Measurements from ENCODE around the gene PDE4D. TPM values are rescaled to one million over a fixed set of nuclear protein-coding genes. Genes with fewer than 3 reads are reported as not detected.

PDE4D gene
- total RNA-seq, 2 donors from 2014 or later = 207 to 300 TPM

DNA sequence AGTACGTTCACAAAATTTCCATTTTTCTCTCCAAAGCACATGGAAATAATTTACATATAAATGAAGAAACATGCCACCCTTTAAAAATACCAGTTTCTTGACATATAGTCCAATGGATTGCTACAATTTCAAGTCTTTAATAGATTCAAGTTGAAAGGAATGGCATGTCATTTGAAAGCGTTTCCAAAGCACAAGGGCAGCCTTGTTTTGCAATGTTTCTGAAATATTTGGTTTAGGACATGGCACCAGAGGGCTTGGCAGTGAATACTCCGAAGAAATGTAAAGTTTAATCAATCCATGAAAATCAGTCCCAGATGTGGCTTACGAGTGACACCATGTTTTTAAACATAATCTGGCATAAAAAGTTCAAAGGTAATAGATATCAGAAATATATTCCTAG, 333.7 kb downstream of the PDE4D start:
- H3K27me3 Mint-ChIP-seq = peaks cover 13% of the 10 kb centered on the region
- no peaks in the 10 kb centered on the region for H3K9me3 ChIP-seq (ENCODE audit: control insufficient read depth, low read length, poor library complexity, severe bottlenecking)
- ATAC-seq (no peak), DNase-seq (no peak)
- peaks cover 9% of the 10 kb centered on the region for H3K4me1 Mint-ChIP-seq
- H3K36me3 Mint-ChIP-seq (ENCODE audit: low read depth) = peaks cover 2% of the 10 kb centered on the region
- H3K27ac Mint-ChIP-seq = no peak overlapping the region
- H3K4me3 Mint-ChIP-seq = no peak overlapping the region

GRCh38 chr5:59559323-59559722, 334.2 kb downstream of the PDE4D start:
- no peaks in the 10 kb centered on the region for H3K9me3 ChIP-seq (ENCODE audit: control insufficient read depth, low read length, poor library complexity, severe bottlenecking)
- no peak for DNase-seq
- peaks cover 9% of the 10 kb centered on the region for H3K4me1 Mint-ChIP-seq
- no peak overlapping the region for H3K4me3 Mint-ChIP-seq
- peaks cover 13% of the 10 kb centered on the region for H3K27me3 Mint-ChIP-seq
- H3K36me3 Mint-ChIP-seq (ENCODE audit: low read depth) = peaks cover 2% of the 10 kb centered on the region
- no peak for ATAC-seq
- H3K27ac Mint-ChIP-seq = no peak overlapping the region

- peaks cover 6% of the 10 kb centered on the region for H3K4me1 Mint-ChIP-seq
Observed at GRCh38 chr5:59558501-59558900, 335.0 kb downstream of the PDE4D start.

GRCh38 chr5:59557572-59557971, 336.0 kb downstream of the PDE4D start:
- H3K27me3 Mint-ChIP-seq = peaks cover 11% of the 10 kb centered on the region
- no peaks in the 10 kb centered on the region for H3K4me1 Mint-ChIP-seq
- no peak overlapping the region for H3K27ac Mint-ChIP-seq
- H3K36me3 Mint-ChIP-seq (ENCODE audit: low read depth) = no peaks in the 10 kb centered on the region
- ATAC-seq (no peak), DNase-seq (no peak)
- H3K9me3 ChIP-seq (ENCODE audit: control insufficient read depth, low read length, poor library complexity, severe bottlenecking) = no peaks in the 10 kb centered on the region
- no peak overlapping the region for H3K4me3 Mint-ChIP-seq

More at GRCh38 chr5:59558501-59558900, 335.0 kb downstream of the PDE4D start:
- peaks cover 2% of the 10 kb centered on the region for H3K36me3 Mint-ChIP-seq (ENCODE audit: low read depth)
- no peak for DNase-seq
- H3K9me3 ChIP-seq (ENCODE audit: control insufficient read depth, low read length, poor library complexity, severe bottlenecking) = no peaks in the 10 kb centered on the region
- peaks cover 13% of the 10 kb centered on the region for H3K27me3 Mint-ChIP-seq
- no peak overlapping the region for H3K27ac Mint-ChIP-seq
- no peak overlapping the region for H3K4me3 Mint-ChIP-seq
- ATAC-seq = no peak

- H3K27me3 Mint-ChIP-seq = peaks cover 10% of the 10 kb centered on the region
- no peak overlapping the region for H3K4me3 Mint-ChIP-seq
- ATAC-seq (no peak), DNase-seq (no peak)
- H3K36me3 Mint-ChIP-seq (ENCODE audit: low read depth) = no peaks in the 10 kb centered on the region
- no peaks in the 10 kb centered on the region for H3K9me3 ChIP-seq (ENCODE audit: control insufficient read depth, low read length, poor library complexity, severe bottlenecking)
- H3K27ac Mint-ChIP-seq = no peak overlapping the region
- H3K4me1 Mint-ChIP-seq = no peaks in the 10 kb centered on the region
Observed at GRCh38 chr5:59555596-59555995, 337.9 kb downstream of the PDE4D start.

GRCh38 chr5:59554501-59554900, 339.0 kb downstream of the PDE4D start:
- ATAC-seq = no peak
- Mint-ChIP-seq H3K4me1 (no peaks in the 10 kb centered on the region), H3K27ac (no peak overlapping the region), H3K4me3 (no peak overlapping the region), H3K36me3 (ENCODE audit: low read depth) (no peaks in the 10 kb centered on the region), H3K27me3 (peaks cover 5% of the 10 kb centered on the region)
- DNase-seq = no peak
- no peaks in the 10 kb centered on the region for H3K9me3 ChIP-seq (ENCODE audit: control insufficient read depth, low read length, poor library complexity, severe bottlenecking)

DNA sequence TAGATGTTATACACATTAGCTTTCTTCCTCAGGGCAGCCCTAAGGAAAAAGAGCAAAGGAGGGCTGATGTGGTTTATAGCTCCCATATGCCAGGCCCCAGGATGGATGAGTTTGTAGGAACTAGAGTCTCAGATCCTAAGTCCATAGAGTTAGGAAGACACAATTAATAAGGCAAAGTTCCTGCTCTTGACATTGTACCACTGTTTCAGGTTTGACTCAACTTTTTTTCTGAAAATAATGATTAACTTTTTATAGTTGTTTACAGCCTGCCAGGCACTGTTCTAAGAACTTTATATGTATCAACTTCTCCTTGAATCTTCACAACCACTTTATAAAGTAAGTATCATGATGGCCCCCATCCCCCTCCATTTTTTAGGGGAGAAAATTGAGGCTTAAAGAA, 339.5 kb downstream of the PDE4D start:
- Mint-ChIP-seq H3K4me3 (no peak overlapping the region), H3K27ac (no peak overlapping the region), H3K4me1 (no peaks in the 10 kb centered on the region)

GRCh38 chr5:59548807-59549357, 344.6 kb downstream of the PDE4D start:
- no peak overlapping the region for H3K4me3 Mint-ChIP-seq
- H3K27me3 Mint-ChIP-seq = peaks cover 7% of the 10 kb centered on the region
- no peak overlapping the region for H3K27ac Mint-ChIP-seq

More for the DNA sequence above, 339.5 kb downstream of the PDE4D start:
- no peak for ATAC-seq
- no peaks in the 10 kb centered on the region for H3K36me3 Mint-ChIP-seq (ENCODE audit: low read depth)
- no peaks in the 10 kb centered on the region for H3K9me3 ChIP-seq (ENCODE audit: control insufficient read depth, low read length, poor library complexity, severe bottlenecking)
- H3K27me3 Mint-ChIP-seq = peaks cover 5% of the 10 kb centered on the region
- no peak for DNase-seq

GRCh38 chr5:59547731-59548130, 345.8 kb downstream of the PDE4D start:
- DNase-seq (no peak), ATAC-seq (no peak)
- no peaks in the 10 kb centered on the region for H3K36me3 Mint-ChIP-seq (ENCODE audit: low read depth)
- no peak overlapping the region for H3K4me3 Mint-ChIP-seq
- no peaks in the 10 kb centered on the region for H3K9me3 ChIP-seq (ENCODE audit: control insufficient read depth, low read length, poor library complexity, severe bottlenecking)
- peaks cover 2% of the 10 kb centered on the region for H3K4me1 Mint-ChIP-seq
- peaks cover 4% of the 10 kb centered on the region for H3K27me3 Mint-ChIP-seq
- H3K27ac Mint-ChIP-seq = no peak overlapping the region

More at GRCh38 chr5:59548807-59549357, 344.6 kb downstream of the PDE4D start:
- H3K9me3 ChIP-seq (ENCODE audit: control insufficient read depth, low read length, poor library complexity, severe bottlenecking) = no peaks in the 10 kb centered on the region
- Mint-ChIP-seq H3K4me1 (no peaks in the 10 kb centered on the region), H3K36me3 (ENCODE audit: low read depth) (no peaks in the 10 kb centered on the region)
- DNase-seq (no peak), ATAC-seq (no peak)

- Mint-ChIP-seq H3K4me3 (no peak overlapping the region), H3K27me3 (peaks cover 4% of the 10 kb centered on the region), H3K27ac (no peak overlapping the region), H3K36me3 (ENCODE audit: low read depth) (no peaks in the 10 kb centered on the region), H3K4me1 (peaks cover 2% of the 10 kb centered on the region)
- H3K9me3 ChIP-seq (ENCODE audit: control insufficient read depth, low read length, poor library complexity, severe bottlenecking) = no peaks in the 10 kb centered on the region
- no peak for DNase-seq
- ATAC-seq = no peak
Observed at GRCh38 chr5:59544573-59544972, 349.0 kb downstream of the PDE4D start.

- Mint-ChIP-seq H3K27me3 (peaks cover 4% of the 10 kb centered on the region), H3K27ac (no peak overlapping the region), H3K4me3 (no peak overlapping the region), H3K4me1 (peaks cover 2% of the 10 kb centered on the region), H3K36me3 (ENCODE audit: low read depth) (no peaks in the 10 kb centered on the region)
- no peaks in the 10 kb centered on the region for H3K9me3 ChIP-seq (ENCODE audit: control insufficient read depth, low read length, poor library complexity, severe bottlenecking)
- DNase-seq = no peak
- ATAC-seq = no peak
Observed at GRCh38 chr5:59543821-59544442, 349.6 kb downstream of the PDE4D start.

- Mint-ChIP-seq H3K36me3 (ENCODE audit: low read depth) (no peaks in the 10 kb centered on the region), H3K4me3 (no peak overlapping the region), H3K27ac (no peak overlapping the region), H3K27me3 (peaks cover 4% of the 10 kb centered on the region), H3K4me1 (peaks cover 2% of the 10 kb centered on the region)
- DNase-seq (no peak), ATAC-seq (no peak)
- no peaks in the 10 kb centered on the region for H3K9me3 ChIP-seq (ENCODE audit: control insufficient read depth, low read length, poor library complexity, severe bottlenecking)
Observed at GRCh38 chr5:59542851-59543820, 350.4 kb downstream of the PDE4D start.

DNA sequence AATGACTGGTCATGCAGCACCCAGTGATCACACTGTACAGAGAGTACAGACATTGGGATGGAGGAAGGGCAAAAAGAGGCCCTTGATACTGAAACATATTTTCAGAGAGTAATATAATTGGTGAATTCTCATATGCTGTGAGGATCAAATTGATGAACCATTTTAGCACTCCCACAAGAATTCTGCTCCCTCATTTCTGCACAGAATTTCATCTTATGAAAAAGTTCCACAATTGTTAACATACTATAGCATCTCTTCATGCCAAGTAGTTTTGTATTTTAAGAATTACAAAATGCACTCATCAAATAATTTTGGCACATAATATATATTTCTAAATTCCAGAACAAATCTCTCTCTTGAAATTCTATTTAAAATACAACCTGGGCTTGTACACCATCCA, 351.2 kb downstream of the PDE4D start:
- H3K9me3 ChIP-seq (ENCODE audit: control insufficient read depth, low read length, poor library complexity, severe bottlenecking) = no peaks in the 10 kb centered on the region
- no peak overlapping the region for H3K4me3 Mint-ChIP-seq
- DNase-seq = no peak
- H3K4me1 Mint-ChIP-seq = peaks cover 2% of the 10 kb centered on the region
- peaks cover 4% of the 10 kb centered on the region for H3K27me3 Mint-ChIP-seq
- H3K27ac Mint-ChIP-seq = no peak overlapping the region
- ATAC-seq = no peak
- no peaks in the 10 kb centered on the region for H3K36me3 Mint-ChIP-seq (ENCODE audit: low read depth)
